NB4 (cell line): ENCODE results near the gene SEMA3G.

ENCODE experiments used
- DNase-seq: peaks from one replicate; pipeline ENCODE4 v3.0.0; 2010; ENCODE audit warnings: low read depth
- H3K4me3 ChIP-seq: one replicate; pipeline ENCODE4 v1.5.1; 2011; ENCODE audit warnings: mild to moderate bottlenecking, low read depth, low read length, moderate library complexity
- CTCF ChIP-seq: IDR thresholded peaks from one replicate; pipeline ENCODE4 v1.5.1; 2012; ENCODE audit warnings: low read depth, low read length
- MAX ChIP-seq: IDR thresholded peaks from 2 replicates; pipeline ENCODE4 v1.6.1; 2011; ENCODE audit warnings: low read depth, low read length
- MYC ChIP-seq: IDR thresholded peaks from 2 replicates; pipeline ENCODE4 v1.6.1; 2011; ENCODE audit warnings: low read depth, low read length
- POLR2A ChIP-seq: IDR thresholded peaks from 2 replicates; pipeline ENCODE4 v1.6.1; 2011; ENCODE audit warnings: mild to moderate bottlenecking; ENCODE audit not compliant: insufficient read length; ENCODE audit errors: extremely low read depth

The SEMA3G gene

GRCh38 chr3:52397676-52398399, 47.1 kb downstream of the SEMA3G start:
- no peak for DNase-seq
- no peak overlapping the region for H3K4me3 ChIP-seq
- TF ChIP-seq POLR2A, result no peak
- no peak for TF ChIP-seq MAX
- no peak for TF ChIP-seq MYC
- no peak for TF ChIP-seq CTCF

- TF ChIP-seq MAX, result no peak
- DNase-seq, result no peak
- no peak overlapping the region for H3K4me3 ChIP-seq
Measured at GRCh38 chr3:52396907-52397591, 47.9 kb downstream of the SEMA3G start.

GRCh38 chr3:52396011-52396906, 48.6 kb downstream of the SEMA3G start:
- no peak for TF ChIP-seq POLR2A
- no peak for TF ChIP-seq CTCF
- TF ChIP-seq MAX, result no peak
- no peak for TF ChIP-seq MYC
- DNase-seq, result no peak
- H3K4me3 ChIP-seq, result no peak overlapping the region

- no peak overlapping the region for H3K4me3 ChIP-seq
- DNase-seq, result no peak
- TF ChIP-seq MAX (no peak), MYC (no peak), POLR2A (no peak)
Measured at GRCh38 chr3:52395503-52395865, 49.4 kb downstream of the SEMA3G start.

GRCh38 chr3:52394751-52395502, 50.0 kb downstream of the SEMA3G start:
- TF ChIP-seq MAX (no peak), POLR2A (no peak), CTCF (no peak), MYC (no peak)
- no peak for DNase-seq
- H3K4me3 ChIP-seq, result no peak overlapping the region

DNA sequence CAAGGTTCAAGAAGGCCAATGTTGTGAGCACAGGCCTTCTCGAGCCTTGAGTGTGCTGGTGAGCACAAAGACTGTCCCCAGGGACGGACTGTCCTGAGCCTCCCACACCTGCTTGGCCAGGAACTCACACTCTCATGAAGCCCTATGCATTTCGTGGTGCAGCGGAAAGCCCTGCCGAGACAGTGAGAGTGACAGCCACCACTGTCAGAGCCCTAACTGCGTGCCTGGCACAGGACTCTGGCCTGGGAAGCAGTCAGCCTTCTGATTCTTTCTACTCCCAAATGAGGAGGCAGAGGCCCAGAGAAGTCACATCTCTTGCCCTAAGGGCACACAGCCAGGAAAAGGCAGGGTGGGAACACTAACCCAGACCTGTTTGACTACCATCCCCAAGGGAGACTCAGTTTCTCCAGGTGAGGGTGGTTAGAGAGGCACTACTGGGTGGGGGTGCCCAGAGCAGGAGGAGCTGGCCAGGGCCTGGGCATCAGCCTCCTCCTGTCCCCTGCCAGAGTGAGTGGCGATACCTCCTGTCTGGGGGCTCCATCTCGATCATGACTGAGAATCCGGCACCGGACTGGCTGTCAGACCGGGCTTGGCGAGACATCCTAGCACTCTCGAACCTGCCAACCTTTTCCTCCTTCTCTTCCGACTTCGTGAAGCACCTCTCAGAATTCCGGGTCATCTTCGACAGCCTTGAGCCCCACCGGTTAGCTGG, 50.8 kb downstream of the SEMA3G start:
- DNase-seq, result no peak
- TF ChIP-seq MYC, result no peak
- TF ChIP-seq CTCF, result no peak
- TF ChIP-seq MAX, result no peak
- TF ChIP-seq POLR2A, result no peak

More for the DNA sequence above, 50.8 kb downstream of the SEMA3G start:
- H3K4me3 ChIP-seq, result no peak overlapping the region
